NCI-H2196 (cell line): ENCODE data around the gene YARS1.

ENCODE experiments used
- DNase-seq: peaks from one replicate; lab custom pipeline; 2025; ENCODE audit not compliant: unreplicated experiment; lab: John Stamatoyannopoulos, UW

The YARS1 gene

GRCh38 chr1:32766328-32766972 lies 50.7 kb downstream of the YARS1 start:
- no peak for DNase-seq

GRCh38 chr1:32765570-32766327 lies 51.4 kb downstream of the YARS1 start:
- no peak for DNase-seq

- DNase-seq, result no peak
Observed at GRCh38 chr1:32764826-32765569, 52.2 kb downstream of the YARS1 start.

GRCh38 chr1:32763221-32763620 lies 53.9 kb downstream of the YARS1 start:
- no peak for DNase-seq

- no peak for DNase-seq
Observed at GRCh38 chr1:32761936-32762335, 55.2 kb downstream of the YARS1 start.

GRCh38 chr1:32761253-32761877 lies 55.8 kb downstream of the YARS1 start:
- DNase-seq, result peak; percentile 65

GRCh38 chr1:32759997-32760623 lies 57.0 kb downstream of the YARS1 start:
- DNase-seq, result peak; percentile 44

- DNase-seq, result no peak
Observed at GRCh38 chr1:32759521-32759981, 57.6 kb downstream of the YARS1 start.

GRCh38 chr1:32758795-32759430 lies 58.2 kb downstream of the YARS1 start:
- DNase-seq, result no peak

GRCh38 chr1:32758177-32758794 lies 58.9 kb downstream of the YARS1 start:
- DNase-seq, result no peak

GRCh38 chr1:32757213-32757895 lies 59.8 kb downstream of the YARS1 start:
- DNase-seq, result no peak

- no peak for DNase-seq
Observed at GRCh38 chr1:32755810-32756159, 61.4 kb downstream of the YARS1 start.

- no peak for DNase-seq
Observed at GRCh38 chr1:32755098-32755809, 61.9 kb downstream of the YARS1 start.

- DNase-seq, result no peak
Observed at GRCh38 chr1:32754317-32755097, 62.7 kb downstream of the YARS1 start.

- DNase-seq, result peak; percentile 88
Observed at GRCh38 chr1:32753532-32754316, 63.4 kb downstream of the YARS1 start.

- no peak for DNase-seq
Observed at GRCh38 chr1:32749771-32750170, 67.4 kb downstream of the YARS1 start.

- no peak for DNase-seq
Observed at GRCh38 chr1:32749332-32749731, 67.8 kb downstream of the YARS1 start.
